Uterus (tissue), 2 donors: ENCODE data around the gene NUDT5.

ENCODE experiments used
- CTCF ChIP-seq, 4 experiments: fragments of 200-600 bp in 2 of 4; fragments of 450-650 bp in 2 of 4; sonication (generic) in 2 of 4; IDR thresholded peaks; one replicate each; pipeline ENCODE4 v1.5.1; 2016 to 2019; ENCODE audit warnings: antibody characterized with exemption in 4 of 4, mild to moderate bottlenecking in 2 of 4, moderate library complexity in 1 of 4
- POLR2A ChIP-seq, 2 donors: fragments of 450-650 bp; IDR thresholded peaks; one replicate each; pipeline ENCODE4 v1.6.1; 2016; ENCODE audit warnings: antibody characterized with exemption in 2 of 2, mild to moderate bottlenecking in 1 of 2, moderate library complexity in 1 of 2

- no peak for TF ChIP-seq POLR2A (IDR thresholded peaks at IDR 0.05)
- TF ChIP-seq CTCF (IDR thresholded peaks at IDR 0.05), result no peak
Observed at GRCh38 chr10:12158111-12158510, 37.6 kb downstream of the NUDT5 start.
